Measurements from ENCODE around the gene ZDHHC12. TPM values are rescaled to one million over a fixed set of nuclear protein-coding genes. Genes with fewer than 3 reads are reported as not detected.

The ZDHHC12 gene
- total and polyA plus RNA-seq, 2 of the 8 experiments (the other 6 are each of a cell fraction or from before 2014, with no cell fraction given) = 35.0 to 93.8 TPM

- Histone ChIP-seq H4K8ac (ENCODE audit: extremely low read depth, insufficient read depth, low read length) (no peak overlapping the region), H3K27me3 (replicated peaks in 1 of 4; ENCODE audit: control insufficient read depth in 3 of 4, extremely low read depth in 1 of 4, insufficient read depth in 3 of 4, low read length in 3 of 4) (no peaks in the 10 kb centered on the region), H3K4me2 (ENCODE audit: insufficient read depth in 1 of 2, low read depth in 2 of 2, low read length in 2 of 2) (no peak overlapping the region), H3K4me1 (replicated peaks in 1 of 4; ENCODE audit: control insufficient read depth in 3 of 4, insufficient read depth in 4 of 4, low read length in 3 of 4) (no peaks in the 10 kb centered on the region), H3K4me3 (ENCODE audit: extremely low read depth in 1 of 4, insufficient read depth in 2 of 4, low read depth in 3 of 4, low read length in 4 of 4) (no peak overlapping the region), H3K14ac (ENCODE audit: insufficient read length) (no peak overlapping the region), H3K23ac (ENCODE audit: insufficient read length) (no peak overlapping the region), H3K9ac (replicated peaks in 1 of 4; ENCODE audit: extremely low read depth in 1 of 4, low read depth in 3 of 4, low read length in 3 of 4) (no peak overlapping the region), H3K23me2 (ENCODE audit: low read depth, low read length) (no peaks in the 10 kb centered on the region), H4K5ac (ENCODE audit: insufficient read length, low read depth, low read length) (no peak overlapping the region), H4K91ac (replicated peaks; ENCODE audit: insufficient read length, low read length) (no peak overlapping the region), H4K20me1 (replicated peaks in 1 of 2; ENCODE audit: control insufficient read depth in 1 of 2, insufficient read depth in 2 of 2, low read length in 2 of 2) (no peaks in the 10 kb centered on the region), H2AFZ (ENCODE audit: low read length) (no peak overlapping the region), H3K56ac (replicated peaks; ENCODE audit: insufficient read length, low read depth, low read length) (no peak overlapping the region), H3K18ac (ENCODE audit: extremely low read depth, low read length) (no peak overlapping the region), H2AK5ac (ENCODE audit: low read depth, low read length) (no peak overlapping the region), H2BK120ac (replicated peaks; ENCODE audit: low read depth, low read length) (no peak overlapping the region), H2BK5ac (ENCODE audit: low read depth, low read length) (no peak overlapping the region; the same call in 1 of the 2 replicates), H3K36me3 (ENCODE audit: control insufficient read depth in 2 of 4, insufficient read depth in 4 of 4, low read length in 3 of 4) (peaks cover 0 to 10% (median 0%) of the 10 kb centered on the region in 4 experiments; a peak in 3 of 8 replicates), H3K79me2 (ENCODE audit: control insufficient read depth in 1 of 2, insufficient read depth in 2 of 2, low read length in 2 of 2) (no peaks in the 10 kb centered on the region), H3K4ac (replicated peaks; ENCODE audit: insufficient read length, low read depth, low read length) (no peak overlapping the region), H3K79me1 (ENCODE audit: low read depth, low read length) (no peaks in the 10 kb centered on the region), H3K9me3 (ENCODE audit: insufficient read depth in 2 of 2, low read depth in 1 of 2, low read length in 1 of 2) (no peaks in the 10 kb centered on the region), H2BK20ac (ENCODE audit: low read length) (no peak overlapping the region), H2BK15ac (ENCODE audit: low read length) (no peak overlapping the region), H2BK12ac (ENCODE audit: low read depth, low read length) (no peak overlapping the region), H3K27ac (ENCODE audit: low read depth, low read length) (no peak overlapping the region)
- DNase-seq (ENCODE audit: low read depth in 1 of 2, low spot score in 2 of 2) (no peak), FAIRE-seq (no peak)
- POLR2A ChIA-PET (ENCODE audit: partially characterized antibody) = interaction anchor here (0.7 to 46.1 kb wide), 5 partner anchors 5 to 105 kb away, joined by 3 to 1197 read pairs (median 133); partner anchors contain the start of genes DYNC2I2, SET and ZDHHC12
- CTCF ChIA-PET (ENCODE audit: partially characterized antibody) = interaction anchor here (0.6 to 1.5 kb wide), 3 partner anchors 10 to 878 kb away, joined by 3 to 4 read pairs (median 4); no protein-coding TSS in a partner anchor
- 95% methylated on average over 18 of the region's 19 CpGs; no CpG with 5 or more reads in 1 of the 2 experiments for WGBS, 2 experiments (ENCODE audit: extremely low coverage in 1 of 2, insufficient coverage in 1 of 2, insufficient read length in 1 of 2, insufficient replicate concordance in 2 of 2, low coverage in 1 of 2, low lambda C conversion rate in 2 of 2, missing lambda C conversion rate in 1 of 2)
- TF ChIP-seq ASH2L (IDR thresholded peaks at IDR 0.05; ENCODE audit: low read length) (no peak), CHD2 (IDR thresholded peaks at IDR 0.05; ENCODE audit: low read length) (no peak), CEBPB (IDR thresholded peaks at IDR 0.05; ENCODE audit: low read depth, low read length) (no peak), KDM1A (IDR thresholded peaks at IDR 0.05; ENCODE audit: borderline replicate concordance, low read length) (no peak), CBX5 (IDR thresholded peaks at IDR 0.05; ENCODE audit: low read depth, low read length) (no peak), NRF1 (IDR thresholded peaks at IDR 0.05; ENCODE audit: low read depth, low read length) (no peak), TEAD4 (IDR thresholded peaks at IDR 0.05; ENCODE audit: low read depth, low read length) (no peak)
Measured at GRCh38 chr9:128713941-128714573, 9.9 kb downstream of the ZDHHC12 start.

All from H1 (cell line).